Vagina (tissue), 2 donors: Measurements from ENCODE around the gene MAP4K4. TPM values are rescaled to one million over a fixed set of nuclear protein-coding genes. Genes with fewer than 3 reads are reported as not detected.

ENCODE experiments used
- DNase-seq, 2 donors: peaks; one replicate each; pipeline ENCODE4 v3.0.0-alpha.2; 2017; ENCODE audit errors: extremely low spot score in 2 of 2
- H3K27ac ChIP-seq: fragments of 200-600 bp; sonication (generic); one replicate; pipeline ENCODE4 v1.5.1; 2019
- H3K27me3 ChIP-seq: fragments of 200-600 bp; sonication (generic); one replicate; pipeline ENCODE4 v1.5.1; 2019
- H3K36me3 ChIP-seq, 2 donors: fragments of 200-600 bp; sonication (generic); one replicate each; pipeline ENCODE4 v1.5.1; 2017 to 2019
- H3K4me1 ChIP-seq: fragments of 200-600 bp; sonication (generic); one replicate; pipeline ENCODE4 v1.5.1; 2019
- H3K4me3 ChIP-seq, 2 donors: fragments of 200-600 bp; sonication (generic); 1 replicate in 1 of 2; 2 replicates in 1 of 2; pipeline ENCODE4 v1.5.1; 2016 to 2019
- H3K9me3 ChIP-seq: fragments of 200-600 bp; sonication (generic); one replicate; pipeline ENCODE4 v1.5.1; 2019
- CTCF ChIP-seq, 3 experiments: fragments of 450-650 bp in 2 of 3; fragments of 200-600 bp in 1 of 3; sonication (generic) in 1 of 3; IDR thresholded peaks; one replicate each; pipeline ENCODE4 v1.5.1; 2017 to 2019; ENCODE audit warnings: antibody characterized with exemption in 3 of 3, mild to moderate bottlenecking in 2 of 3, moderate library complexity in 2 of 3
- POLR2A ChIP-seq, 2 donors: fragments of 450-650 bp; IDR thresholded peaks; one replicate each; pipeline ENCODE4 v1.6.1; 2017; ENCODE audit warnings: antibody characterized with exemption in 2 of 2, mild to moderate bottlenecking in 2 of 2, moderate library complexity in 2 of 2
- POLR2AphosphoS5 ChIP-seq, 2 donors: sonication (generic); formaldehyde crosslinking; IDR thresholded peaks; one replicate each; pipeline ENCODE4 v1.9.0; 2017; ENCODE audit warnings: antibody characterized with exemption in 2 of 2, mild to moderate bottlenecking in 2 of 2, low read depth in 1 of 2; ENCODE audit not compliant: insufficient read depth in 1 of 2
- intact Hi-C: fragments of 100-400 bp; cut with DNase I; formaldehyde crosslinking; loops from one replicate; pipeline ENCODE4 v1.15.1; 2023
- total RNA-seq: library from RNA; depleted of rRNA; stranded (reverse); fragments of >200 nt; gene quantifications from one replicate; pipeline ENCODE4 v1.2.3, GENCODE V29; 2016

The MAP4K4 gene
- total RNA-seq, 1 donor from 2014 or later: 75.9 TPM

- TF ChIP-seq POLR2AphosphoS5 (IDR thresholded peaks at IDR 0.05; ENCODE audit: insufficient read depth in 1 of 2, low read depth in 1 of 2): no peak
- no peak for TF ChIP-seq CTCF (IDR thresholded peaks at IDR 0.05)
- TF ChIP-seq POLR2A (IDR thresholded peaks at IDR 0.05): no peak
- no peak for DNase-seq
- intact Hi-C loops: no loop called here
- Histone ChIP-seq H3K36me3 (no peaks in the 10 kb centered on the region), H3K27ac (no peak overlapping the region), H3K4me3 (no peak overlapping the region), H3K4me1 (peaks cover 68% of the 10 kb centered on the region), H3K9me3 (no peaks in the 10 kb centered on the region), H3K27me3 (no peaks in the 10 kb centered on the region)
Observed at GRCh38 chr2:101723371-101724124, 26.0 kb downstream of the MAP4K4 start.

- H3K27me3 ChIP-seq: no peaks in the 10 kb centered on the region
- intact Hi-C loops: no loop called here
- no peak overlapping the region for H3K4me3 ChIP-seq
- H3K36me3 ChIP-seq: no peaks in the 10 kb centered on the region
- H3K27ac ChIP-seq: no peak overlapping the region
- no peaks in the 10 kb centered on the region for H3K9me3 ChIP-seq
- DNase-seq: no peak
- TF ChIP-seq POLR2AphosphoS5 (IDR thresholded peaks at IDR 0.05; ENCODE audit: insufficient read depth in 1 of 2, low read depth in 1 of 2) (no peak), CTCF (IDR thresholded peaks at IDR 0.05) (no peak), POLR2A (IDR thresholded peaks at IDR 0.05) (no peak)
- H3K4me1 ChIP-seq: peaks cover 62% of the 10 kb centered on the region
Observed at GRCh38 chr2:101724125-101724474, 26.6 kb downstream of the MAP4K4 start.

DNA sequence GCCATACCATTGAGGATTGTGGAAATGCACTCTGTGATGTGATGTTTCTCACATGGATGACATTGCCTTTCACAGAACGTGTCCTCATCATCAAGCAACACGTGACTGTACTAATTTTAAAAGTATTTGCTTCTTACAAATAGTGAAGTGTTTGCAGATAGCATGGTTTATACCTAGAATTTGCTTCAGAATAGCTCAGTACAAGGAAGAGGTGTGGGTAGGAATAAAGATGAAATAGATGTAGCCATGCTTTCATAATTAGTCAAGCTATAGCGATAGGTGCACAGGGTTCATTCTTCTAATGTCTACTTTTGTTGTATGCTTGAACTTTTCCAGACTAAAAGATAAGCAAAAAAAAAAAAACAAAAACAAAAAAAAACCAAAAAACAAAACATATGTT, 27.5 kb downstream of the MAP4K4 start:
- intact Hi-C loops: no loop called here
- H3K4me1 ChIP-seq: peaks cover 60% of the 10 kb centered on the region
- no peak for DNase-seq
- H3K27ac ChIP-seq: no peak overlapping the region
- no peaks in the 10 kb centered on the region for H3K27me3 ChIP-seq
- H3K4me3 ChIP-seq: no peak overlapping the region
- no peaks in the 10 kb centered on the region for H3K9me3 ChIP-seq
- TF ChIP-seq POLR2A (IDR thresholded peaks at IDR 0.05): no peak
- no peak for TF ChIP-seq CTCF (IDR thresholded peaks at IDR 0.05)
- TF ChIP-seq POLR2AphosphoS5 (IDR thresholded peaks at IDR 0.05; ENCODE audit: insufficient read depth in 1 of 2, low read depth in 1 of 2): no peak
- no peaks in the 10 kb centered on the region for H3K36me3 ChIP-seq

GRCh38 chr2:101725515-101726192, 28.1 kb downstream of the MAP4K4 start:
- Histone ChIP-seq H3K9me3 (no peaks in the 10 kb centered on the region), H3K4me1 (peaks cover 56% of the 10 kb centered on the region), H3K27ac (no peak overlapping the region), H3K36me3 (no peaks in the 10 kb centered on the region), H3K4me3 (no peak overlapping the region), H3K27me3 (no peaks in the 10 kb centered on the region)
- no peak for TF ChIP-seq POLR2AphosphoS5 (IDR thresholded peaks at IDR 0.05; ENCODE audit: insufficient read depth in 1 of 2, low read depth in 1 of 2)
- TF ChIP-seq POLR2A (IDR thresholded peaks at IDR 0.05): no peak
- TF ChIP-seq CTCF (IDR thresholded peaks at IDR 0.05): no peak
- DNase-seq: no peak
- intact Hi-C loops: no loop called here

DNA sequence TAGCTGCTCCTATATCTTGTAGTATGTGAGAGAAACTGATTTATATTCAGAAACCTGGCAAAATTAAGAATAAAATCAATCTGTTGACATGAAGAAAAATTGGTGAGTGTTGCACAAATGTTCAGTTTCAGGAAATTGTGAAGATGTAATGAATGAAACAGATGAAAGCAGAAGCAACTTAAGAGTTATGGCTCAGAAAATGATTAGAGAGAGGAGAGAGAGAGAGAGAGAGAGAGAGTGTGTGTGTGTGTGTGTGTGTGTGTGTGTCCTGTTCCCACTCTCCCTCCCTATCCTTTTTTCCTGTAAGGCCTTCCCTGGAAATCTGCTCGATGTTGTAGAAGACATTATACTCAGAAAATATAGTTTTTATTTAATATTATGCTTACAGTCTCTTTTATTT, 31.4 kb downstream of the MAP4K4 start:
- H3K4me1 ChIP-seq: peaks cover 55% of the 10 kb centered on the region

More for the DNA sequence above, 31.4 kb downstream of the MAP4K4 start:
- no peaks in the 10 kb centered on the region for H3K9me3 ChIP-seq
- H3K4me3 ChIP-seq: no peak overlapping the region
- no peak for DNase-seq
- no peak overlapping the region for H3K27ac ChIP-seq
- no peaks in the 10 kb centered on the region for H3K36me3 ChIP-seq
- H3K27me3 ChIP-seq: no peaks in the 10 kb centered on the region
- TF ChIP-seq POLR2AphosphoS5 (IDR thresholded peaks at IDR 0.05; ENCODE audit: insufficient read depth in 1 of 2, low read depth in 1 of 2) (no peak), CTCF (IDR thresholded peaks at IDR 0.05) (no peak), POLR2A (IDR thresholded peaks at IDR 0.05) (no peak)
- intact Hi-C loops: no loop called here
